ENCODE measurements around the gene ATP7B. TPM values are rescaled to one million over a fixed set of nuclear protein-coding genes. Genes with fewer than 3 reads are reported as not detected.

Gene ATP7B
- total RNA-seq, 4 donors from 2014 or later = 17.6 to 32.9 (median 22.6) TPM

- Histone ChIP-seq H3K4me1 (no peaks in the 10 kb centered on the region), H3K36me3 (no peaks in the 10 kb centered on the region), H3K27ac (no peak overlapping the region), H3K4me3 (no peak overlapping the region), H3K9me3 (no peaks in the 10 kb centered on the region), H3K27me3 (no peaks in the 10 kb centered on the region)
- intact Hi-C loops (cut with DNase I; ENCODE audit: low total_unique reads) = no loop called here
- TF ChIP-seq POLR2AphosphoS5 (IDR thresholded peaks at IDR 0.05) = no peak
- TF ChIP-seq EP300 (IDR thresholded peaks at IDR 0.05; ENCODE audit: low read depth) = no peak
- TF ChIP-seq POLR2A (IDR thresholded peaks at IDR 0.05) = no peak
- no peak for TF ChIP-seq CTCF (IDR thresholded peaks at IDR 0.05)
- no peak for DNase-seq
- WGBS, 2 donors (ENCODE audit: low coverage in 1 of 2) = 80 to 100% methylated on average over 1 to 3 of the region's 3 CpGs
- in situ Hi-C loops (cut with MboI; ENCODE audit: low pct_ligation_motif_present in 1 of 4, low pct_unique_long_range_greater_than_20kb in 1 of 4, low sequenced_read_pairs in 3 of 4) = loop anchor here in 1 of 4 donors (25.0 kb wide), 1 partner anchor 390 kb away; no protein-coding TSS in a partner anchor
Observed at GRCh38 chr13:52047463-52047862, 36.2 kb upstream of the ATP7B start.

- WGBS, 2 donors (ENCODE audit: low coverage in 1 of 2) = 97% methylated on average over 3 of the region's 3 CpGs; no CpG with 5 or more reads in 1 of the 2 donors
- Histone ChIP-seq H3K9me3 (no peaks in the 10 kb centered on the region), H3K36me3 (peaks cover 0 to 3% (median 0%) of the 10 kb centered on the region in 4 donors), H3K4me1 (no peaks in the 10 kb centered on the region), H3K4me3 (no peak overlapping the region), H3K27ac (no peak overlapping the region), H3K27me3 (no peaks in the 10 kb centered on the region)
- in situ Hi-C loops (cut with MboI; ENCODE audit: low pct_ligation_motif_present in 1 of 4, low pct_unique_long_range_greater_than_20kb in 1 of 4, low sequenced_read_pairs in 3 of 4) = loop anchor here in 1 of 4 donors (25.0 kb wide), 1 partner anchor 394 kb away; no protein-coding TSS in a partner anchor
- intact Hi-C loops (cut with DNase I; ENCODE audit: low total_unique reads) = no loop called here
- DNase-seq = no peak
- TF ChIP-seq POLR2AphosphoS5 (IDR thresholded peaks at IDR 0.05) = no peak
- no peak for TF ChIP-seq POLR2A (IDR thresholded peaks at IDR 0.05)
- TF ChIP-seq CTCF (IDR thresholded peaks at IDR 0.05) = no peak
- TF ChIP-seq EP300 (IDR thresholded peaks at IDR 0.05; ENCODE audit: low read depth) = no peak
Observed at GRCh38 chr13:52043675-52044074, 32.4 kb upstream of the ATP7B start.

GRCh38 chr13:52036037-52036436 lies 24.8 kb upstream of the ATP7B start:
- Histone ChIP-seq H3K27ac (no peak overlapping the region), H3K27me3 (no peaks in the 10 kb centered on the region), H3K4me3 (no peak overlapping the region), H3K4me1 (peaks cover 0 to 3% (median 0%) of the 10 kb centered on the region in 4 donors), H3K36me3 (no peaks in the 10 kb centered on the region), H3K9me3 (no peaks in the 10 kb centered on the region)
- intact Hi-C loops (cut with DNase I; ENCODE audit: low total_unique reads) (no loop called here), in situ Hi-C loops (cut with MboI; ENCODE audit: low pct_ligation_motif_present in 1 of 4, low pct_unique_long_range_greater_than_20kb in 1 of 4, low sequenced_read_pairs in 3 of 4) (loop anchor here in 1 of 4 donors (25.0 kb wide), 1 partner anchor 401 kb away; no protein-coding TSS in a partner anchor)
- WGBS, 2 donors (ENCODE audit: low coverage in 1 of 2) = 71 to 92% methylated on average over 1 of the region's 1 CpG
- TF ChIP-seq POLR2AphosphoS5 (IDR thresholded peaks at IDR 0.05) = no peak
- TF ChIP-seq CTCF (IDR thresholded peaks at IDR 0.05) = no peak
- TF ChIP-seq EP300 (IDR thresholded peaks at IDR 0.05; ENCODE audit: low read depth) = no peak
- TF ChIP-seq POLR2A (IDR thresholded peaks at IDR 0.05) = no peak
- no peak for DNase-seq

DNA sequence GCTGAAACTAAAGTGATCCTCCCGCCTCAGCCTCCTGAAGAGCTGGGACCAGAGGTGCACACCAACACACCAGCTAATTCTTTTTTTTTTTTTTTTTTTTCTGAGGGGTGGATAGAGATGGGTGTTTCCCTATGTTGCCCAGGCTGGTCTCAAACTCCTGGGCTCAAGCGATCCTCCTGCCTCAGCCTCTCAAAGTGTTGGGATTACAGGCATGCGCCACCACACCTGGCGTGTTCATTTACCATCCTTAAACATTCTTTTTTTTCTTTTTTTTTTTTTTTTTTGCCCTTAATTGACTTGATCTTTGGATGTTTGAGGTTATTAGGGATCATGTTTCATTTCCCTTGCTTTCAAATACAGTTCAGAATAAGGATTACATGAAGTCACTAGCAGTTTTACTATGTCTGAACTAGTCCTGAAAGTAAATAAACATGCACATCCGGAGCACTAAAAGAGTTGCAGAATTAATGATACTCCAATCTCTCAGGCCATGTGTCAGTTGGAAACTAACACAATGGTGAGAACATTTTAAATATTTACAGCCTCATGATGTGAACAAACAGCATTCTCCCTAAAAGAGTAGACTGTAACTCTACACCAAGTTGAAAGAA lies 23.5 kb upstream of the ATP7B start:
- DNase-seq = no peak
- intact Hi-C loops (cut with DNase I; ENCODE audit: low total_unique reads) = no loop called here
- H3K4me1 ChIP-seq = peaks cover 0 to 3% (median 0%) of the 10 kb centered on the region in 4 donors
- H3K4me3 ChIP-seq = no peak overlapping the region
- H3K27me3 ChIP-seq = no peaks in the 10 kb centered on the region
- TF ChIP-seq EP300 (IDR thresholded peaks at IDR 0.05; ENCODE audit: low read depth) (no peak), CTCF (IDR thresholded peaks at IDR 0.05) (no peak), POLR2A (IDR thresholded peaks at IDR 0.05) (no peak), POLR2AphosphoS5 (IDR thresholded peaks at IDR 0.05) (no peak)
- H3K36me3 ChIP-seq = no peaks in the 10 kb centered on the region
- 85 to 100% methylated on average over 1 to 5 of the region's 5 CpGs for WGBS, 2 donors (ENCODE audit: low coverage in 1 of 2)
- H3K9me3 ChIP-seq = no peaks in the 10 kb centered on the region
- in situ Hi-C loops (cut with MboI; ENCODE audit: low pct_ligation_motif_present in 1 of 4, low pct_unique_long_range_greater_than_20kb in 1 of 4, low sequenced_read_pairs in 3 of 4) = loop anchor here in 1 of 4 donors (25.0 kb wide), 1 partner anchor 403 kb away; no protein-coding TSS in a partner anchor
- no peak overlapping the region for H3K27ac ChIP-seq

Data from transverse colon (tissue), 4 donors.